Suprapubic skin (tissue), 4 donors: Measurements from ENCODE around the gene BPIFB2.

Experiments used
- EP300 ChIP-seq: sonication (generic); formaldehyde crosslinking; IDR thresholded peaks from one replicate; pipeline ENCODE4 v1.6.1; 2017; ENCODE audit warnings: antibody characterized with exemption
- POLR2A ChIP-seq, 2 donors: fragments of 450-650 bp; IDR thresholded peaks; one replicate each; pipeline ENCODE4 v1.6.1; 2017; ENCODE audit warnings: antibody characterized with exemption in 2 of 2, mild to moderate bottlenecking in 2 of 2, moderate library complexity in 2 of 2
- POLR2AphosphoS5 ChIP-seq, 3 donors: sonication (generic); formaldehyde crosslinking; IDR thresholded peaks; one replicate each; pipeline ENCODE4 v1.6.1; 2017; ENCODE audit warnings: antibody characterized with exemption in 3 of 3
- TF ChIP-seq, protein P1 (sequence below), 2 donors: fragments of 200-600 bp in 1 of 2; fragments of 450-650 bp in 1 of 2; sonication (generic) in 1 of 2; IDR thresholded peaks; one replicate each; pipeline ENCODE4 v1.5.1; 2016 to 2019; ENCODE audit warnings: antibody characterized with exemption in 2 of 2, mild to moderate bottlenecking in 1 of 2, moderate library complexity in 1 of 2

DNA sequence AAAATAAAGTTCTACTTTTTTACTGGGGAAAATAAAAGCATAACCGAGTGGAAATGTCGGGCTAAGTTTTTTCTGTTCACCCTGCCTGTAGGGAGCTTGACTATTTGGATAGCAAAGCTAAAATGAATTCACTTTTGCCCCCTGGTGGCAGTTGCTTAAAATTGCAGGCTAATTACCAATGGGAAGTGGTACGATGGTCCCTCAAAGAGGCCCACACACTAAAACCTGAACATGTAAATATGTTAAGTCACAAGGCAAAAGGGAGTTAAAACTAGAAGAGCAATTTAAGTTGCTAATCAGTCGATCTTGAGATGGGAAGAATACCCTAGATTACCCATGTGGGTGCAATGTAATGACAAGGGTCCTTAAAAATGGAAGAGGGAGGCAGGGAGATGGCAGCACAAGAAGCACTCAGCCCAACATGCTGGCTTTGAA is 2.4 kb upstream of the BPIFB2 start:
- TF ChIP-seq, protein P1, sequence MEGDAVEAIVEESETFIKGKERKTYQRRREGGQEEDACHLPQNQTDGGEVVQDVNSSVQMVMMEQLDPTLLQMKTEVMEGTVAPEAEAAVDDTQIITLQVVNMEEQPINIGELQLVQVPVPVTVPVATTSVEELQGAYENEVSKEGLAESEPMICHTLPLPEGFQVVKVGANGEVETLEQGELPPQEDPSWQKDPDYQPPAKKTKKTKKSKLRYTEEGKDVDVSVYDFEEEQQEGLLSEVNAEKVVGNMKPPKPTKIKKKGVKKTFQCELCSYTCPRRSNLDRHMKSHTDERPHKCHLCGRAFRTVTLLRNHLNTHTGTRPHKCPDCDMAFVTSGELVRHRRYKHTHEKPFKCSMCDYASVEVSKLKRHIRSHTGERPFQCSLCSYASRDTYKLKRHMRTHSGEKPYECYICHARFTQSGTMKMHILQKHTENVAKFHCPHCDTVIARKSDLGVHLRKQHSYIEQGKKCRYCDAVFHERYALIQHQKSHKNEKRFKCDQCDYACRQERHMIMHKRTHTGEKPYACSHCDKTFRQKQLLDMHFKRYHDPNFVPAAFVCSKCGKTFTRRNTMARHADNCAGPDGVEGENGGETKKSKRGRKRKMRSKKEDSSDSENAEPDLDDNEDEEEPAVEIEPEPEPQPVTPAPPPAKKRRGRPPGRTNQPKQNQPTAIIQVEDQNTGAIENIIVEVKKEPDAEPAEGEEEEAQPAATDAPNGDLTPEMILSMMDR (IDR thresholded peaks at IDR 0.05): no peak
- TF ChIP-seq POLR2A (IDR thresholded peaks at IDR 0.05): no peak
- no peak for TF ChIP-seq POLR2AphosphoS5 (IDR thresholded peaks at IDR 0.05)
- no peak for TF ChIP-seq EP300
